ENCODE measurements around the gene LINGO3. TPM values are rescaled to one million over a fixed set of nuclear protein-coding genes. Genes with fewer than 3 reads are reported as not detected.
"Not testable (repeated sequence)": the region's sequence is repeated elsewhere in the genome, so short reads cannot be mapped to it uniquely, and the experiment has no call there.

Gene LINGO3
- total and polyA plus RNA-seq, 2 experiments from 2014 or later = not detected

GRCh38 chr19:2286402-2287140 lies 21.4 kb downstream of the LINGO3 start:
- WGBS, 2 experiments (ENCODE audit: low coverage in 1 of 2, low lambda C conversion rate in 2 of 2, missing lambda C conversion rate in 2 of 2) = 82 to 85% methylated on average over 20 of the region's 20 CpGs

DNA sequence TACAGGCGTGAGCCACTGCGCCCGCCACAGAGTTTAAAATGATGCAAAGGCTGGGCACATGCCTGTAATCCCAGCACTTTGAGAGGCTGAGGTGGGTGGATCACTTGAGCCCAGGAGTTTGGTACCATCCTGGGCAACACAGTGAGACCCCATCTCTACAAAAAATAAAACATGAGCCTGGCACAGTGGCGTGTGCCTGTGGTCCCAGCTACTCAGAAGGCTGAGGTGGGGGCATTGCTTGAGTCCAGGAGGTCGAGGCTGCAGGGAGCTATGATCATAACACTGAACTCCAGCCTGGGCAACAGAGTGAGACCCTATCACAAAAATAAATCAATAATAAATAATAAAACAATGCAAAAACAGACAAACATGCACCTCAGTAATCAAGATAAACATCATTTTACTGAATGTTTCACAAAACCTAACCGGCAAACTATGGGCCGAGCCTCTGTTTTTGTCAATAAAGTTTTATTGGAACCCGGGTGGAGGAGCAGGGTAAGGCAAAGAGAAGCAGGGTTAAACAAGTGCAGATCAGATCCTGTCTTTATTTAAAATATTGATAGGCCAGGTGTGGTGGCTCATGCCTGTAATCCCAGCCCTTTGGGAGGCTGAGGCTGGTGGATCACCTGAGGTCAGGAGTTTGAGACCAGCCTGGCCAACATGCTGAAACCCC lies 24.0 kb downstream of the LINGO3 start:
- no peaks in the 10 kb centered on the region for H4K20me1 ChIP-seq (ENCODE audit: insufficient read depth)
- in situ Hi-C loops (cut with MboI) = loop anchor here (10.0 kb wide), 1 partner anchor 101 kb away; no protein-coding TSS in a partner anchor
- no peak overlapping the region for H3K4me3 ChIP-seq
- no peaks in the 10 kb centered on the region for H3K4me1 ChIP-seq (ENCODE audit: insufficient read depth)
- TF ChIP-seq EZH2phosphoT487 (IDR thresholded peaks at IDR 0.05; ENCODE audit: insufficient read depth, low read depth) = no peak
- no peak for TF ChIP-seq EZH2 (IDR thresholded peaks at IDR 0.05; ENCODE audit: insufficient read depth, poor library complexity, severe bottlenecking)
- H3F3A ChIP-seq (ENCODE audit: insufficient read depth) = no peaks in the 10 kb centered on the region
- no peak overlapping the region for H3K27ac ChIP-seq
- H3K4me2 ChIP-seq (ENCODE audit: unreplicated experiment) = no peak overlapping the region
- H2AFZ ChIP-seq = no peak overlapping the region
- H3K27me3 ChIP-seq (replicated peaks; ENCODE audit: insufficient read depth) = peaks cover 6% of the 10 kb centered on the region
- H3K9ac ChIP-seq = no peak overlapping the region
- H3K9me2 ChIP-seq (ENCODE audit: insufficient read depth) = no peaks in the 10 kb centered on the region
- H3K9me3 ChIP-seq (ENCODE audit: low read depth) = no peaks in the 10 kb centered on the region
- no peaks in the 10 kb centered on the region for H3K79me2 ChIP-seq (ENCODE audit: insufficient read depth)
- WGBS, 2 experiments (ENCODE audit: low coverage in 1 of 2, low lambda C conversion rate in 2 of 2, missing lambda C conversion rate in 2 of 2) = 88% methylated on average over 8 of the region's 8 CpGs
- no peak for DNase-seq
- no peaks in the 10 kb centered on the region for H3K36me3 ChIP-seq (ENCODE audit: low read depth)

More at GRCh38 chr19:2286402-2287140, 21.4 kb downstream of the LINGO3 start:
- no peaks in the 10 kb centered on the region for H3K9me2 ChIP-seq (ENCODE audit: insufficient read depth)
- H3K4me1 ChIP-seq (ENCODE audit: insufficient read depth) = no peaks in the 10 kb centered on the region
- H4K20me1 ChIP-seq (ENCODE audit: insufficient read depth) = no peaks in the 10 kb centered on the region
- no peak overlapping the region for H2AFZ ChIP-seq
- H3F3A ChIP-seq (ENCODE audit: insufficient read depth) = no peaks in the 10 kb centered on the region
- H3K36me3 ChIP-seq (ENCODE audit: low read depth) = no peaks in the 10 kb centered on the region
- TF ChIP-seq EZH2phosphoT487 (IDR thresholded peaks at IDR 0.05; ENCODE audit: insufficient read depth, low read depth) = no peak
- TF ChIP-seq EZH2 (IDR thresholded peaks at IDR 0.05; ENCODE audit: insufficient read depth, poor library complexity, severe bottlenecking) = no peak
- H3K27ac ChIP-seq = no peak overlapping the region
- peaks cover 30% of the 10 kb centered on the region for H3K27me3 ChIP-seq (replicated peaks; ENCODE audit: insufficient read depth)
- no peaks in the 10 kb centered on the region for H3K79me2 ChIP-seq (ENCODE audit: insufficient read depth)
- no peak for DNase-seq
- no peak overlapping the region for H3K4me3 ChIP-seq
- H3K9me3 ChIP-seq (ENCODE audit: low read depth) = no peaks in the 10 kb centered on the region
- H3K4me2 ChIP-seq (ENCODE audit: unreplicated experiment) = no peak overlapping the region
- in situ Hi-C loops (cut with MboI) = loop anchor here (10.0 kb wide), 1 partner anchor 98 kb away; no protein-coding TSS in a partner anchor
- no peak overlapping the region for H3K9ac ChIP-seq

- no peak for TF ChIP-seq EZH2 (IDR thresholded peaks at IDR 0.05; ENCODE audit: insufficient read depth, poor library complexity, severe bottlenecking)
- TF ChIP-seq EZH2phosphoT487 (IDR thresholded peaks at IDR 0.05; ENCODE audit: insufficient read depth, low read depth) = no peak
- Histone ChIP-seq H3K4me3 (no peak overlapping the region), H2AFZ (no peak overlapping the region), H4K20me1 (ENCODE audit: insufficient read depth) (no peaks in the 10 kb centered on the region), H3K27me3 (replicated peaks; ENCODE audit: insufficient read depth) (no peaks in the 10 kb centered on the region), H3K27ac (no peak overlapping the region), H3K9ac (no peak overlapping the region), H3K4me1 (ENCODE audit: insufficient read depth) (no peaks in the 10 kb centered on the region), H3K36me3 (ENCODE audit: low read depth) (no peaks in the 10 kb centered on the region), H3K9me2 (ENCODE audit: insufficient read depth) (no peaks in the 10 kb centered on the region), H3K4me2 (ENCODE audit: unreplicated experiment) (no peak overlapping the region), H3K9me3 (ENCODE audit: low read depth) (no peaks in the 10 kb centered on the region), H3F3A (ENCODE audit: insufficient read depth) (no peaks in the 10 kb centered on the region), H3K79me2 (ENCODE audit: insufficient read depth) (no peaks in the 10 kb centered on the region)
- no peak for DNase-seq
- in situ Hi-C loops (cut with MboI) = loop anchor here (10.0 kb wide), 1 partner anchor 102 kb away; no protein-coding TSS in a partner anchor
- WGBS, 2 experiments (ENCODE audit: low coverage in 1 of 2, low lambda C conversion rate in 2 of 2, missing lambda C conversion rate in 2 of 2) = 87 to 90% methylated on average over 11 of the region's 11 CpGs
These were observed 25.1 kb downstream of the LINGO3 start for GRCh38 chr19:2282862-2283237.

DNA sequence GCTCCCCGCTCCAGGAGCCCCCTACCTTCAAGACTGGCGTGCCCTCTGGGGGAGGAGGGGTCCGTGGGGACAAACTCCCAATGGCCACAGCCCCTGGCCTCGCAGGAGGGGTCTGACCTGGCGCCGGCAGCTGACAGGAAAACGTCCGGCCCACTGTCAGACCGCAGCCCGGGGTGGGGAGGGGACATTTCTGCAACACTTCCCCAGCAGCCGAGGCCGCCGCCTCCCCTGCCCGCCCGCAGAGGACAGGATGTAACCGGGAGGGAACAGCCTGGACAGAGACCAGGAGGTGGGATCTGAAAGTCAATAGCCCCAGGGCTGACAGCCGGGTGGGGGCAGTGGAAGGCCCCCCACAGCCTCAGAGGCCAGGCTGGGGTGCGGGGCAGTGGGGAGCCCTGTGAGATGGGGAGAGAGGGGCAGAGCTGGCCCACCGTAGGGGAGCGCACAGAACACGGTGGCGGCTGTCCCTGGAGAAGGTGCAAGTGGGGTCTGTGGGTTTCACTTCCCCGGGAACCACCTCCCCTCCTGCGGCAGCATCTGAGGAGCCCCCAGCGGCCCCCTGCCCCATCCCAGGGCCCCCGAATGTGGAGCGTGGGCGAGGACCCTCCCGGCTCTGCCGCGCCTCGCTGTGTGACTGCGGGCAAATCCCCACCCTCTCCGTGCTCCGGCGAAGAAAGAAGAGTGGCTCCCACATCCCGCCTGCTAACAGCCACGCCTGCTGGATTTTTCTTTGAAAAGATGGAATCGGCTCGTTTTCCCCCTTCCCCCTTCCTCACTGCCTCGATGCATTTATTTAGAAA lies 25.7 kb downstream of the LINGO3 start, which contains the start of gene PEAK3:
Gene PEAK3, minus strand, starts transcription at position 114 of the 800 bp plus-strand sequence. CDS start 1,244 bp downstream, outside the sequence.
- no peaks in the 10 kb centered on the region for H3K79me2 ChIP-seq (ENCODE audit: insufficient read depth)
- H2AFZ ChIP-seq = no peak within 1 kb of the TSS
- no peak within 1 kb of the TSS for H3K4me3 ChIP-seq
- no peak within 1 kb of the TSS for H3K4me2 ChIP-seq (ENCODE audit: unreplicated experiment)
- in situ Hi-C loops (cut with MboI) = loop anchor here (10.0 kb wide), 1 partner anchor 103 kb away; no protein-coding TSS in a partner anchor
- H3K36me3 ChIP-seq (ENCODE audit: low read depth) = no peaks in the 10 kb centered on the region
- peak; percentile 45 for DNase-seq
- no peaks in the 10 kb centered on the region for H3K9me2 ChIP-seq (ENCODE audit: insufficient read depth)
- no peaks in the 10 kb centered on the region for H4K20me1 ChIP-seq (ENCODE audit: insufficient read depth)
- H3K9ac ChIP-seq = no peak within 1 kb of the TSS
- H3F3A ChIP-seq (ENCODE audit: insufficient read depth) = no peaks in the 10 kb centered on the region
- TF ChIP-seq EZH2phosphoT487 (IDR thresholded peaks at IDR 0.05; ENCODE audit: insufficient read depth, low read depth) (no peak), EZH2 (IDR thresholded peaks at IDR 0.05; ENCODE audit: insufficient read depth, poor library complexity, severe bottlenecking) (no peak)
- H3K27ac ChIP-seq = no peak within 1 kb of the TSS
- WGBS, 2 experiments (ENCODE audit: low coverage in 1 of 2, low lambda C conversion rate in 2 of 2, missing lambda C conversion rate in 2 of 2) = 44 to 49% methylated on average over 32 to 41 of the region's 41 CpGs
- no peaks in the 10 kb centered on the region for H3K27me3 ChIP-seq (replicated peaks; ENCODE audit: insufficient read depth)
- H3K9me3 ChIP-seq (ENCODE audit: low read depth) = no peaks in the 10 kb centered on the region
- no peaks in the 10 kb centered on the region for H3K4me1 ChIP-seq (ENCODE audit: insufficient read depth)

DNA sequence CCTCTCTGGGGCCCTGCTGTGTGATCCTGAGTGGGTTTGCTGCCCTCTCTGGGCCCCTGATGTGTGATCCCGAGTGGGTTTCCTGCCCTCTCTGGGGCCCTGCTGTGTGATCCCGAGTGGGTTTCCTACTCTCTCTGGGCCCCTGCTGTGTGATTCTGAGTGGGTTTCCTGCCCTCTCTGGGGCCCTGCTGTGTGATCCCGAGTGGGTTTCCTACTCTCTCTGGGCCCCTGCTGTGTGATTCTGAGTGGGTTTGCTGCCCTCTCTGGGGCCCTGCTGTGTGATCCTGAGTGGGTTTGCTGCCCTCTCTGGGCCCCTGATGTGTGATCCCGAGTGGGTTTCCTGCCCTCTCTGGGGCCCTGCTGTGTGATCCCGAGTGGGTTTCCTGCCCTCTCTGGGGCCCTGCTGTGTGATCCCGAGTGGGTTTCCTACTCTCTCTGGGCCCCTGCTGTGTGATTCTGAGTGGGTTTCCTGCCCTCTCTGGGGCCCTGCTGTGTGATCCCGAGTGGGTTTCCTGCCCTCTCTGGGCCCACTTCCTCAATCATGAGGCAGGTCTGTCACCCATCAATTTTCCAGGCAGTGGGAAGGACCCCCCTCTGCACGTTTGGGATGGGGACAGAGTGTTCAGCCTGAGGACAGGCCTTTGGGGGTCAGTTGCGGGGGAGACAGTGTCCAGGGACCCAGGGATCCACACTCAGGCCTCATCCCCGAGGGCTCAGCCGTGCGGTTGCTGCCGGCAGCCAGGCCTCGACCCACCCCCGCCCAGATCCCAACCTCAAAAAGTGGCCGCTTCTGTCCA lies 26.5 kb downstream of the LINGO3 start:
- not testable (repeated sequence) for H3K9me2 ChIP-seq (ENCODE audit: insufficient read depth); H3K36me3 ChIP-seq (ENCODE audit: low read depth); H3K4me3 ChIP-seq; H3K4me2 ChIP-seq (ENCODE audit: unreplicated experiment); H3K79me2 ChIP-seq (ENCODE audit: insufficient read depth); H3K9ac ChIP-seq; H3K4me1 ChIP-seq (ENCODE audit: insufficient read depth); H3K27ac ChIP-seq; H3K9me3 ChIP-seq (ENCODE audit: low read depth); DNase-seq; H3K27me3 ChIP-seq (replicated peaks; ENCODE audit: insufficient read depth); H2AFZ ChIP-seq; H3F3A ChIP-seq (ENCODE audit: insufficient read depth); H4K20me1 ChIP-seq (ENCODE audit: insufficient read depth)
- WGBS, 2 experiments (ENCODE audit: low coverage in 1 of 2, low lambda C conversion rate in 2 of 2, missing lambda C conversion rate in 2 of 2) = 42 to 44% methylated on average over 9 to 16 of the region's 16 CpGs
- in situ Hi-C loops (cut with MboI) = loop anchor here (10.0 kb wide), 1 partner anchor 103 kb away; no protein-coding TSS in a partner anchor
